ENCODE data around the gene WDR38.
A peak's percentile ranks its signal among the peaks of the same experiment; 100 is the strongest.

The WDR38 gene

GRCh38 chr9:124886461-124886860 lies 33.2 kb downstream of the WDR38 start:
- FAIRE-seq = no peak

GRCh38 chr9:124886866-124887492 lies 33.7 kb downstream of the WDR38 start:
- FAIRE-seq = no peak

GRCh38 chr9:124887832-124888231 lies 34.6 kb downstream of the WDR38 start:
- no peak for FAIRE-seq

- no peak for FAIRE-seq
These were observed 35.7 kb downstream of the WDR38 start for GRCh38 chr9:124889006-124889405.

- FAIRE-seq = no peak
These were observed 36.9 kb downstream of the WDR38 start for GRCh38 chr9:124890179-124890578.

GRCh38 chr9:124894035-124894740 lies 40.9 kb downstream of the WDR38 start:
- FAIRE-seq = no peak

- FAIRE-seq = peak; percentile 21
These were observed 41.5 kb downstream of the WDR38 start for GRCh38 chr9:124894741-124895170.

- FAIRE-seq = no peak
These were observed 44.6 kb downstream of the WDR38 start for GRCh38 chr9:124897570-124898460.

- FAIRE-seq = no peak
These were observed 46.6 kb downstream of the WDR38 start for GRCh38 chr9:124899845-124900244.

GRCh38 chr9:124906966-124907365 lies 53.7 kb downstream of the WDR38 start:
- FAIRE-seq = peak; percentile 41

Data from G401.6 (cell line).